ENCODE data around the gene RBM4B. TPM values are rescaled to one million over a fixed set of nuclear protein-coding genes. Genes with fewer than 3 reads are reported as not detected.

Gene RBM4B
- total and polyA plus RNA-seq, 4 donors, result 7.1 to 13.8 (median 10.6) TPM

- DNase-seq (ENCODE audit: low spot score), result no peak
- H3K4me1 ChIP-seq (ENCODE audit: control insufficient read depth in 4 of 4, insufficient read depth in 4 of 4, low read length in 3 of 4), result peaks cover 3 to 15% (median 14%) of the 10 kb centered on the region in 4 donors
- no peak overlapping the region for H3K27ac ChIP-seq (ENCODE audit: low read depth in 1 of 2, low read length in 2 of 2)
- WGBS, result 97% methylated on average over 25 of the region's 25 CpGs
- H3K9ac ChIP-seq (ENCODE audit: low read depth in 1 of 2, low read length in 2 of 2), result no peak overlapping the region
- no peaks in the 10 kb centered on the region for H3K9me3 ChIP-seq (ENCODE audit: control insufficient read depth in 4 of 4, low read length in 3 of 4)
- peaks cover 17 to 68% (median 53%) of the 10 kb centered on the region in 4 donors for H3K36me3 ChIP-seq (ENCODE audit: control insufficient read depth in 4 of 4, insufficient read depth in 3 of 4, low read depth in 1 of 4, low read length in 3 of 4)
- no peak overlapping the region for H3K4me3 ChIP-seq (ENCODE audit: low read depth in 1 of 3, low read length in 3 of 3)
- TF ChIP-seq, protein P1, sequence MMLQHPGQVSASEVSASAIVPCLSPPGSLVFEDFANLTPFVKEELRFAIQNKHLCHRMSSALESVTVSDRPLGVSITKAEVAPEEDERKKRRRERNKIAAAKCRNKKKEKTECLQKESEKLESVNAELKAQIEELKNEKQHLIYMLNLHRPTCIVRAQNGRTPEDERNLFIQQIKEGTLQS (IDR thresholded peaks at IDR 0.05), result no peak
- no peak for TF ChIP-seq RAD21 (IDR thresholded peaks at IDR 0.05)
- TF ChIP-seq CTCF (IDR thresholded peaks at IDR 0.05; ENCODE audit: low read depth, low read length, missing input control), result no peak
- TF ChIP-seq, protein P2, sequence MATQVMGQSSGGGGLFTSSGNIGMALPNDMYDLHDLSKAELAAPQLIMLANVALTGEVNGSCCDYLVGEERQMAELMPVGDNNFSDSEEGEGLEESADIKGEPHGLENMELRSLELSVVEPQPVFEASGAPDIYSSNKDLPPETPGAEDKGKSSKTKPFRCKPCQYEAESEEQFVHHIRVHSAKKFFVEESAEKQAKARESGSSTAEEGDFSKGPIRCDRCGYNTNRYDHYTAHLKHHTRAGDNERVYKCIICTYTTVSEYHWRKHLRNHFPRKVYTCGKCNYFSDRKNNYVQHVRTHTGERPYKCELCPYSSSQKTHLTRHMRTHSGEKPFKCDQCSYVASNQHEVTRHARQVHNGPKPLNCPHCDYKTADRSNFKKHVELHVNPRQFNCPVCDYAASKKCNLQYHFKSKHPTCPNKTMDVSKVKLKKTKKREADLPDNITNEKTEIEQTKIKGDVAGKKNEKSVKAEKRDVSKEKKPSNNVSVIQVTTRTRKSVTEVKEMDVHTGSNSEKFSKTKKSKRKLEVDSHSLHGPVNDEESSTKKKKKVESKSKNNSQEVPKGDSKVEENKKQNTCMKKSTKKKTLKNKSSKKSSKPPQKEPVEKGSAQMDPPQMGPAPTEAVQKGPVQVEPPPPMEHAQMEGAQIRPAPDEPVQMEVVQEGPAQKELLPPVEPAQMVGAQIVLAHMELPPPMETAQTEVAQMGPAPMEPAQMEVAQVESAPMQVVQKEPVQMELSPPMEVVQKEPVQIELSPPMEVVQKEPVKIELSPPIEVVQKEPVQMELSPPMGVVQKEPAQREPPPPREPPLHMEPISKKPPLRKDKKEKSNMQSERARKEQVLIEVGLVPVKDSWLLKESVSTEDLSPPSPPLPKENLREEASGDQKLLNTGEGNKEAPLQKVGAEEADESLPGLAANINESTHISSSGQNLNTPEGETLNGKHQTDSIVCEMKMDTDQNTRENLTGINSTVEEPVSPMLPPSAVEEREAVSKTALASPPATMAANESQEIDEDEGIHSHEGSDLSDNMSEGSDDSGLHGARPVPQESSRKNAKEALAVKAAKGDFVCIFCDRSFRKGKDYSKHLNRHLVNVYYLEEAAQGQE (IDR thresholded peaks at IDR 0.05), result no peak
- no peak for TF ChIP-seq FOXA1 (IDR thresholded peaks at IDR 0.05)
- no peak for TF ChIP-seq JUND (IDR thresholded peaks at IDR 0.05)
- no peak for TF ChIP-seq EGR1 (IDR thresholded peaks at IDR 0.05; ENCODE audit: low read depth in 2 of 2)
- no peak for TF ChIP-seq SP1 (IDR thresholded peaks at IDR 0.05)
- TF ChIP-seq GABPA (IDR thresholded peaks at IDR 0.05 in 1 of 2, conservative IDR thresholded peaks at IDR 0.05 in 1 of 2), result no peak
- TF ChIP-seq, protein P3, sequence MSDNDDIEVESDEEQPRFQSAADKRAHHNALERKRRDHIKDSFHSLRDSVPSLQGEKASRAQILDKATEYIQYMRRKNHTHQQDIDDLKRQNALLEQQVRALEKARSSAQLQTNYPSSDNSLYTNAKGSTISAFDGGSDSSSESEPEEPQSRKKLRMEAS (IDR thresholded peaks at IDR 0.05), result no peak
- no peak for TF ChIP-seq NR2F2 (IDR thresholded peaks at IDR 0.05)
- no peaks in the 10 kb centered on the region for H3K27me3 ChIP-seq (ENCODE audit: control insufficient read depth in 4 of 4, insufficient read depth in 4 of 4, low read length in 3 of 4)
These were observed 51.3 kb downstream of the RBM4B start for GRCh38 chr11:66626382-66626781.

DNA sequence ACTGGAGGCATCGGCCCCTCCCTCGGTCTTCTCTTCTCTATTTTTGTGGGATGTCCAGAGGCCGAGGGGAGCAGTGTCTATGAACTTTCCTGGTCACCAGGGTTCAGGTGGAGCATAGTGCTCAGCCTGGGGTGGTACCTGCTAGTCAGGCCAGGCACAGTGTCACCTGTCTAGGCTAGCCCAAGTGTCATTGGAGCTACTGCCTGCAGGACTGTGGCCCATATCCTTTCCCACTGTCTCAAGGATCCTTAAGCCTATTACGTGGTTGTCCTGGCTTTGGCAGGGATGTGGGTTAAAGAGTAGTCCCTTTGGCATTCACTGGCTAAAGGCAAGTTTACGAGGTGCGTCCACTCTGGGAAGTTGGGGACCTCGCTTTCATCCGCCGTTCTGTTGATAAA, 51.9 kb downstream of the RBM4B start:
- no peak for DNase-seq (ENCODE audit: low spot score)
- peaks cover 3 to 20% (median 16%) of the 10 kb centered on the region in 4 donors for H3K4me1 ChIP-seq (ENCODE audit: control insufficient read depth in 4 of 4, insufficient read depth in 4 of 4, low read length in 3 of 4)
- no peaks in the 10 kb centered on the region for H3K9me3 ChIP-seq (ENCODE audit: control insufficient read depth in 4 of 4, low read length in 3 of 4)
- no peaks in the 10 kb centered on the region for H3K27me3 ChIP-seq (ENCODE audit: control insufficient read depth in 4 of 4, insufficient read depth in 4 of 4, low read length in 3 of 4)
- WGBS, result 90% methylated on average over 9 of the region's 9 CpGs
- TF ChIP-seq SP1 (IDR thresholded peaks at IDR 0.05) (no peak), RAD21 (IDR thresholded peaks at IDR 0.05) (no peak), FOXA1 (IDR thresholded peaks at IDR 0.05) (no peak), YY1 (IDR thresholded peaks at IDR 0.05) (no peak), JUND (IDR thresholded peaks at IDR 0.05) (no peak)
- TF ChIP-seq, protein P3 (IDR thresholded peaks at IDR 0.05), result no peak
- TF ChIP-seq, protein P2 (IDR thresholded peaks at IDR 0.05), result no peak
- H3K27ac ChIP-seq (ENCODE audit: low read depth in 1 of 2, low read length in 2 of 2), result no peak overlapping the region
- H3K9ac ChIP-seq (ENCODE audit: low read depth in 1 of 2, low read length in 2 of 2), result no peak overlapping the region
- H3K4me3 ChIP-seq (ENCODE audit: low read depth in 1 of 3, low read length in 3 of 3), result no peak overlapping the region
- H3K36me3 ChIP-seq (ENCODE audit: control insufficient read depth in 4 of 4, insufficient read depth in 3 of 4, low read depth in 1 of 4, low read length in 3 of 4), result peaks cover 17 to 68% (median 53%) of the 10 kb centered on the region in 4 donors

Measured in liver (tissue), 9 donors.